GM18507 (cell line): ENCODE results near the gene VTA1.
"Not testable (repeated sequence)": the region's sequence is repeated elsewhere in the genome, so short reads cannot be mapped to it uniquely, and the experiment has no call there.

Source experiments
- DNase-seq: peaks from one replicate; pipeline ENCODE4 v3.0.0; 2011; ENCODE audit warnings: low read depth; ENCODE audit not compliant: insufficient read length; ENCODE audit errors: extremely low spot score
- FAIRE-seq: peaks from 2 replicates; lab custom pipeline; 2011; peaks lifted over from hg19 to GRCh38; lab: Jason Lieb, UNC

The VTA1 gene

GRCh38 chr6:142213402-142213801 lies 66.3 kb downstream of the VTA1 start:
- FAIRE-seq (no peak), DNase-seq (no peak)

GRCh38 chr6:142218446-142218845 lies 71.4 kb downstream of the VTA1 start:
- DNase-seq (no peak), FAIRE-seq (peak; percentile 36)

GRCh38 chr6:142222022-142222421 lies 75.0 kb downstream of the VTA1 start:
- DNase-seq: no peak
- no peak for FAIRE-seq

GRCh38 chr6:142223938-142224337 lies 76.9 kb downstream of the VTA1 start:
- DNase-seq (no peak), FAIRE-seq (no peak)

GRCh38 chr6:142225115-142225514 lies 78.1 kb downstream of the VTA1 start:
- FAIRE-seq: no peak
- no peak for DNase-seq

GRCh38 chr6:142225552-142225951 lies 78.5 kb downstream of the VTA1 start:
- no peak for DNase-seq
- no peak for FAIRE-seq

DNA sequence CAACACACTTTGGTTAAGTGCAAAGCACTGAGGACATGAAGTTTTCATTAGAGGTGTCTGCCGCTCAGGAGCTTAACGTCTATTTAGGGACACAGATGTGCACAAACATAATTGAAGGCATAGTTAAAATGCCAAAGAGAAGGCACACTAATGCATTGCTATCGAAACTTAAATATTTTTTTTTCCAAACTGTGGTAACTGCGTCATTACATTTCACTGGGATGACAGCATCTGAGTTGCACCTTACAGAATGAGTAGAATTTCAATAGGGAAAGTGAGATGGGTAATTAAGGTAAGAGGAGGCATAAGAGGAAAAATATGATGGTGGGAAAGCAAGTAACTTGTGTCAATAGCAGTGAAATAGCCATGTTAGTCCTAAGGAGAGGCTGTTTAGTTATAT lies 79.7 kb downstream of the VTA1 start:
- no peak for FAIRE-seq
- no peak for DNase-seq

GRCh38 chr6:142229518-142230270 lies 82.6 kb downstream of the VTA1 start:
- DNase-seq, FAIRE-seq: not testable (repeated sequence)

DNA sequence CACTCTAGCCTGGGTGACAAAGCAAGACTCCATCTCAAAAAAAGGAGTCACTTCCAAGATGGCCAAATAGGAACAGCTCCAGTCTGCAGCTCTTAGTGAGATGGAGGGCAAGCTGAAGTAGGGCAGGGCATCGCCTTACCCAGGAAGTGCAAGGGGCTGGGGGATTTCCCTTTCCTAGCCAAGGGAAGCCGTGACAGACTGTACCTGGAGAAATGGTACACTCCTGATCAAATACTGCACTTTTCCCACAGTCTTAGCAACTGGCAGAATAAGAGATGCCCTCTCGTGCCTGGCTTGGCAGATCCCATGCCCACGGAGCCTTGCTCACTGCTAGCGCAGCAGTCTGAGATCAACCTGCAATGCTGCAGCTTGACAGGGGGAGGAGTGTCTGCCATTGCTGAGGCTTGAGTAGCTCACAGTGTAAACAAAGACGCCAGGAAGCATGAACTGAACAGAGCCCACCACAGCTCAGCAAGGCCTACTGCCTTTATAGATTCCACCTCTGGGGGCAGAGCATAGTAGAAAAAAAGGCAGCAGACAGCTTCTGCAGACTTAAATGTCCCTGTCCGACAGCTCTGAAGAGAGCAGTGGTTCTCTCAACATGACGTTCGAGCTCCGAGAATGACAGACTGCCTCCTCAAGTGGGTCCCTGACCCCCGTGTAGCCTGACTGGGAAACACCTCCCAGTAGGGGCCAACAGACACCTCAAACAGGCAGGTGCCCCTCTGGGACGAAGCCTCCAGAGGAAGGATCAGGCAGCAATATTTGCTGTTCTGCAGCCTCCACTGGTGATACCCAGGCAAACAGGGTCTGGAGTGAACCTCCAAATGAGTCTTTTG lies 85.4 kb downstream of the VTA1 start:
- DNase-seq: not testable (repeated sequence)

GRCh38 chr6:142233945-142234682 lies 87.1 kb downstream of the VTA1 start:
- no peak for DNase-seq
- FAIRE-seq: no peak

More for the DNA sequence above, 85.4 kb downstream of the VTA1 start:
- not testable (repeated sequence) for FAIRE-seq

DNA sequence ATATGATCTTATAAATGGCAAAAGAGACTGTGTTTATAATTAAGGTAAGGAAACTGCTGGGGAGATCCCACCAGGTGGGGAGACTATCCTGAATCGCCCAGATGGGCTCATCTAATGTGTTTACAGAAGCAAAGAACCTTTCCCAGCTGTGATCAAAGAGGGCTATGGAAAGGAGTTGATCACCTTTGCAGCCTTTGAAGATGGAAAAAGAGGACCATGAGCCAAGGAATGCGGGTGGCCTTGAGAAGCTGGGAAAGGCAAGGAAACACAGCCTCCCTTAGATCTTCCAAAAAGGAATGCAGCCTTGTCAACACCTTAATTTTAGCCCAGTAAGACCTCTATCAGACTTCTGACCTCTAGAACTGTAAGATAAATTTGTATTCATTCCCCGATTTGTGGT lies 88.2 kb downstream of the VTA1 start:
- no peak for FAIRE-seq

DNA sequence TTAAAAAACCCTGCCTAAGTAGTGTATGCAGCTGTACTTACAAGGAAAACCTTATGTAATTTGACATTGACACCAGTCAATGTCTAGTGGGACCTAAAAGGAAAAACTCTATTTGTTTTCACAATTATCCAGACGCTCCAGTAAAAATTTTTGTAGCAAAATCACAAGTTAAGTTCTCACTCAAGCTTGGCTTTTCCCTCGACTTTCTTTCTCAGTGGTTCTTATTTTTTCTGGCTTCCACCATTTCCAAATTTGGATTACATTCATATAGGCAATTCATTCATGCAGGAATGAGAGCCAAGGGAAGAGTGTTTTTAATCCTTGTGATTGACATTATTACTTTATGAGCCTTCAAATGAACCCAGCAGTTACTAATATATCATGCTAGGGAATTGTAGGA lies 88.7 kb downstream of the VTA1 start:
- FAIRE-seq (no peak), DNase-seq (no peak)

More for the DNA sequence above, 88.2 kb downstream of the VTA1 start:
- DNase-seq: no peak

GRCh38 chr6:142236691-142237090 lies 89.6 kb downstream of the VTA1 start:
- DNase-seq (no peak), FAIRE-seq (no peak)

DNA sequence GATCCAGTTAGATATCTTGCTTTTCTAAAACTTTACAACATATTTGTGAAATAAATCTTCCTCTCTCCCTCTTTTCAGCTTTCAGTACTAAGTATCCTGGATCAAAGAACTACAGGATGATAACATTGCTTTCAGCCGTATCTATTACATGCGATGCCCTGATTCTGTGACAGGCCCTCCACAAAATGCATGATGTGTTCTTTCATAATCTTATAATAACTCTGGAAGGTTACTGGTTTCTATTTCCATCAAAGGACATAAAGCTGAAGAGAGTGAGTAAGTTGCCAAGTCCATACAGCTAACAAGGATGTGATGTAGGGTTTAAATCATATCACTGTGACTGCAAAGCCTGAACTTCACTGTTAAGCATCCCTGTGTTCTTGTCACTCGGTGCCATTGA lies 91.8 kb downstream of the VTA1 start:
- no peak for DNase-seq
- no peak for FAIRE-seq

- DNase-seq: no peak
- no peak for FAIRE-seq
Measured at GRCh38 chr6:142240179-142240578, 93.1 kb downstream of the VTA1 start.

DNA sequence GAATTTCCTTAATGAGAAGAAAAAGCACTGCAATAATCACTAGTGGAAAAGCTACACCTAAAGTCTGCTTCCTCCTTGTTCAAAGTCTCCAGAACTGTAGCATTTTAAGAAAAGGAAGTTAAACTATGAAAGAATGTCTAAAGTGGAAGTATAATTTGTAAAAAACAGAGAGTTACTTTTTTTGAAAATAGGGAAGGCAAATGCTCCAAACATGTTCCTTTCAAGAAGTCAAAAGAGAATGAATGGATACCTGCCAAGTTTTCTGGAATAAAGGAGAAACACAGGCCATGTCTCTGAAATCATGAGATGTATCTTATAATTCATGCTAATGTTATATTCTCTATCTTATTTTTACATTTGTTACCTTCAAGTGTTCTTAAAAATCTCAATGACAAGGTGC lies 94.0 kb downstream of the VTA1 start:
- DNase-seq (no peak), FAIRE-seq (no peak)

DNA sequence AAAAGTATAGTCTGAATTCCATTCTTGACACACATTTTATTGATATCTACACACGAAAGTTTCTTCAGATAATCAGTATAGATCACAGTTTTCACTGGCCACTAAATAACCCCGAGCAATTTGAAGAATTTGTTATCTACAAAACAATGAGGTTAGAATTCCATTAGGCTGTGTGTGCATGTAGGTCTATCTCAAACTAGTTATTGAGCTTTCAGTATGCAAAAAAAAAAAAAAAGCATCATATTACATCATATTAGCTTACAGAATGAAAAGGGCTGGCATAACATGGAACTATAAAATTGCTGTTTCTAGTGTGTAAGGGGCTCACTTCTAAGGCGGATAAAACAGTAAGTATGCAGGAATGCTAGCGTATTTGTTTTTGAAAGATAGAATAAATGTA lies 95.2 kb downstream of the VTA1 start:
- FAIRE-seq: no peak
- DNase-seq: no peak

DNA sequence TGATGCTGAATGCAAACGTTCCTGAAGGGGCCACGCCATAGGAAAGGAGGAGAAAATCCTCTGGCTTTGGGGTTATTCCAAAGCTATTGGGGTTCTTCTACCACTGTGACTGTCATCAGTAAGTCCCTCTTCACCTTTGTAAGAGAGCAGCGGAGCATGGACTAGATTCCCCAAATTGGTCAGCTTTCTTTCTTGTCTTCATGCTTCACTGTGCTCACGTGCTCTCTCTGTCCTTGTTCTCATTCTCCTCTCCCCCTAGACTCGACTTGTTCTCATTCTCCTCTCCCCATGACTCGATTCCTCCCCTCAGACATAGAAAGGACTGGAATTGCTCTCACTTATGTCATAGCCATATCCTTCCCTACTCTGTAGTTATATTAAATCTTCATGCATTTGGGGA lies 99.9 kb downstream of the VTA1 start:
- FAIRE-seq: no peak
- no peak for DNase-seq

GRCh38 chr6:142249266-142249665 lies 102.2 kb downstream of the VTA1 start:
- FAIRE-seq (no peak), DNase-seq (no peak)

- no peak for FAIRE-seq
- DNase-seq: no peak
Measured at GRCh38 chr6:142251930-142252445, 104.9 kb downstream of the VTA1 start.
